A549 (cell line): ENCODE data around the gene TM9SF4. TPM values are rescaled to one million over a fixed set of nuclear protein-coding genes. Genes with fewer than 3 reads are reported as not detected.

Source experiments
- ATAC-seq, 2 experiments: fragments of 200-7000 bp in 1 of 2; fragments of >200 bp in 1 of 2; cut with Nextera tagmentation in 1 of 2; cut with Tn5 transposase in 1 of 2; 3 replicates each; pipeline versions ENCODE4 v1.8.0 to v1.9.1; 2018 to 2020; ENCODE audit warnings: mild to moderate bottlenecking in 1 of 2, moderate library complexity in 1 of 2
- CTCF ChIA-PET: fragments of 300-600 bp; sonication (Branson Sonifier 250); formaldehyde crosslinking; extraction: SDS; loops from one replicate; lab custom pipeline; 2021; ENCODE audit warnings: antibody characterized with exemption, inconsistent platforms; lab: Yijun Ruan, JAX
- POLR2A ChIA-PET: fragments of 350-600 bp; formaldehyde crosslinking; extraction: SDS; loops from one replicate; lab custom pipeline; 2021; ENCODE audit warnings: antibody characterized with exemption, inconsistent platforms; lab: Yijun Ruan, JAX
- DNase-seq, 2 experiments: peaks; one replicate each; pipeline versions ENCODE4 v3.0.0 to v3.0.0-alpha.2; 2011 to 2016; ENCODE audit warnings: low read depth in 1 of 2, low spot score in 1 of 2
- FAIRE-seq: peaks from 2 replicates; lab custom pipeline; 2011; peaks lifted over from hg19 to GRCh38; lab: Jason Lieb, UNC
- H3K27ac ChIP-seq, 2 experiments: fragments of >200 bp; sonication (Bioruptor Twin); formaldehyde crosslinking; 3 replicates each; pipeline ENCODE4 v1.5.1; 2016 to 2017
- H3K4me1 ChIP-seq: fragments of >200 bp; sonication (Bioruptor Twin); formaldehyde crosslinking; 3 replicates; pipeline ENCODE4 v1.6.1; 2016
- H3K4me2 ChIP-seq: fragments of >200 bp; sonication (Bioruptor Twin); formaldehyde crosslinking; 3 replicates; pipeline ENCODE4 v1.6.1; 2016
- H3K4me3 ChIP-seq: fragments of >200 bp; sonication (Bioruptor Twin); formaldehyde crosslinking; 3 replicates; pipeline ENCODE4 v1.5.1; 2016
- H3K9me3 ChIP-seq: fragments of >200 bp; sonication (Bioruptor Twin); formaldehyde crosslinking; 3 replicates; pipeline ENCODE4 v1.6.1; 2016
- ATOH8 ChIP-seq: fragments of 250-450 bp; sonication (Bioruptor Pico); IDR thresholded peaks from 2 replicates; pipeline ENCODE4 v1.5.0; 2020; ENCODE audit warnings: low read depth, mild to moderate bottlenecking, moderate library complexity
- CBX2 ChIP-seq: fragments of 200-600 bp; sonication (generic); IDR thresholded peaks from 2 replicates; pipeline ENCODE4 v1.6.1; 2016; ENCODE audit warnings: low read depth, mild to moderate bottlenecking, borderline replicate concordance
- CBX8 ChIP-seq: fragments of 200-600 bp; sonication (generic); IDR thresholded peaks from 2 replicates; pipeline ENCODE4 v1.6.1; 2016
- CHD2 ChIP-seq: fragments of 150-350 bp; IDR thresholded peaks from 2 replicates; pipeline ENCODE4 v1.6.1; 2014; ENCODE audit warnings: low read length; ENCODE audit not compliant: partially characterized antibody
- E2F6 ChIP-seq: IDR thresholded peaks from 2 replicates; pipeline ENCODE4 v1.6.1; 2012; ENCODE audit warnings: low read depth, borderline replicate concordance
- EHMT2 ChIP-seq: fragments of 200-600 bp; sonication (generic); IDR thresholded peaks from 2 replicates; pipeline ENCODE4 v1.6.1; 2016; ENCODE audit warnings: antibody characterized with exemption, low read depth, mild to moderate bottlenecking, moderate library complexity
- ELK1 ChIP-seq: fragments of 150-350 bp; IDR thresholded peaks from 2 replicates; pipeline ENCODE4 v1.6.1; 2014; ENCODE audit warnings: low read depth, mild to moderate bottlenecking, low read length
- EP300 ChIP-seq, 2 experiments: fragments of >200 bp; sonication (Bioruptor Twin); formaldehyde crosslinking; IDR thresholded peaks; 2 replicates in 1 of 2; 3 replicates in 1 of 2; pipeline ENCODE4 v1.6.1; 2016 to 2017
- ESRRA ChIP-seq: fragments of 150-350 bp; IDR thresholded peaks from 2 replicates; pipeline ENCODE4 v1.6.1; 2014; ENCODE audit warnings: mild to moderate bottlenecking, low read length, borderline replicate concordance
- GATA3 ChIP-seq: IDR thresholded peaks from 2 replicates; pipeline ENCODE4 v1.6.1; 2012; ENCODE audit warnings: borderline replicate concordance
- HDAC2 ChIP-seq: fragments of 200-600 bp; sonication (generic); IDR thresholded peaks from 2 replicates; pipeline ENCODE4 v1.6.1; 2016
- HOXA7 ChIP-seq: fragments of 250-450 bp; sonication (Bioruptor Pico); IDR thresholded peaks from 2 replicates; pipeline ENCODE4 v1.5.0; 2020; ENCODE audit warnings: mild to moderate bottlenecking, moderate library complexity
- HOXB13 ChIP-seq: fragments of 250-450 bp; sonication (Bioruptor Pico); IDR thresholded peaks from 2 replicates; pipeline ENCODE4 v1.5.0; 2020; ENCODE audit warnings: low read depth, mild to moderate bottlenecking, moderate library complexity
- HOXB5 ChIP-seq: fragments of 250-450 bp; sonication (Bioruptor Pico); IDR thresholded peaks from 2 replicates; pipeline ENCODE4 v1.5.0; 2020; ENCODE audit warnings: mild to moderate bottlenecking, moderate library complexity
- JUN ChIP-seq, 2 experiments: fragments of >200 bp; sonication (Bioruptor Twin); formaldehyde crosslinking; IDR thresholded peaks; 2 replicates in 1 of 2; 3 replicates in 1 of 2; pipeline ENCODE4 v1.6.1; 2016 to 2017
- JUNB ChIP-seq: fragments of >200 bp; sonication (Bioruptor Twin); formaldehyde crosslinking; IDR thresholded peaks from 2 replicates; pipeline ENCODE4 v1.6.1; 2016
- KDM1A ChIP-seq: fragments of 200-600 bp; sonication (generic); IDR thresholded peaks from 2 replicates; pipeline ENCODE4 v1.6.1; 2016; ENCODE audit warnings: low read depth, mild to moderate bottlenecking
- MAFK ChIP-seq: fragments of 450-650 bp; IDR thresholded peaks from 2 replicates; pipeline ENCODE4 v1.6.1; 2014; ENCODE audit not compliant: partially characterized antibody
- MAZ ChIP-seq: fragments of 150-350 bp; IDR thresholded peaks from 2 replicates; pipeline ENCODE4 v1.6.1; 2014; ENCODE audit warnings: antibody characterized with exemption, low read depth, low read length, borderline replicate concordance
- NFE2L2 ChIP-seq: fragments of 150-350 bp; conservative IDR thresholded peaks from 2 replicates; pipeline ENCODE4 v1.6.1; 2014; ENCODE audit warnings: low read length
- NPAS2 ChIP-seq: fragments of 250-450 bp; sonication (Bioruptor Pico); IDR thresholded peaks from 2 replicates; pipeline ENCODE4 v1.8.0; 2022; ENCODE audit warnings: mild to moderate bottlenecking, moderate library complexity, borderline replicate concordance
- NR3C1 ChIP-seq: fragments of >200 bp; sonication (Bioruptor Twin); formaldehyde crosslinking; IDR thresholded peaks from 3 replicates; pipeline ENCODE4 v1.6.1; 2017
- POLR2AphosphoS2 ChIP-seq: conservative IDR thresholded peaks from 2 replicates; pipeline ENCODE4 v1.6.1; 2012; ENCODE audit warnings: low read length, improper control_type of control experiment, inconsistent platforms
- RARB ChIP-seq: fragments of 250-450 bp; sonication (Bioruptor Pico); IDR thresholded peaks from 2 replicates; pipeline ENCODE4 v1.8.0; 2021; ENCODE audit warnings: mild to moderate bottlenecking, moderate library complexity
- RCOR1 ChIP-seq: fragments of 150-350 bp; IDR thresholded peaks from 2 replicates; pipeline ENCODE4 v1.6.1; 2014; ENCODE audit warnings: antibody characterized with exemption, low read length, low read depth
- RFX5 ChIP-seq: fragments of 450-650 bp; IDR thresholded peaks from 2 replicates; pipeline ENCODE4 v1.7.1; 2014; ENCODE audit warnings: antibody characterized with exemption, mild to moderate bottlenecking, moderate library complexity
- RNF2 ChIP-seq: fragments of 200-600 bp; sonication (generic); IDR thresholded peaks from 2 replicates; pipeline ENCODE4 v1.6.1; 2016; ENCODE audit warnings: low read depth, mild to moderate bottlenecking, antibody characterized with exemption, moderate library complexity, borderline replicate concordance
- SREBF2 ChIP-seq: fragments of 450-650 bp; IDR thresholded peaks from 2 replicates; pipeline ENCODE4 v1.6.1; 2014; ENCODE audit warnings: mild to moderate bottlenecking, moderate library complexity
- TFCP2L1 ChIP-seq: fragments of 250-450 bp; sonication (Bioruptor Pico); IDR thresholded peaks from 2 replicates; pipeline ENCODE4 v1.5.0; 2021; ENCODE audit warnings: mild to moderate bottlenecking
- TP53 ChIP-seq: fragments of 250-450 bp; sonication (Bioruptor Pico); IDR thresholded peaks from 2 replicates; pipeline ENCODE4 v1.5.0; 2021; ENCODE audit warnings: mild to moderate bottlenecking, moderate library complexity
- USF2 ChIP-seq: fragments of 450-650 bp; IDR thresholded peaks from 2 replicates; pipeline ENCODE4 v1.6.1; 2014; ENCODE audit warnings: antibody characterized with exemption
- WGBS: methylation state at CpG from one replicate; pipeline ENCODE4 v1.1.6; 2017; ENCODE audit errors: missing lambda C conversion rate; 5-methylcytosine and 5-hydroxymethylcytosine counted together
- polyA plus RNA-seq, 4 experiments: library from polyadenylated mRNA; depleted of rRNA in 3 of 4; stranded (reverse); fragments of >200 nt; fragmentation: RNase III in 1 of 4; extraction: RNeasy Plus Mini Kit Qiagen cat#74134 plus additional on column Dnase treatment in 1 of 4; gene quantifications; 2 replicates in 3 of 4; 3 replicates in 1 of 4; pipeline ENCODE4 v1.2.3, GENCODE V29; 2011 to 2017

TM9SF4 gene
- polyA plus RNA-seq, 2 of the 4 experiments (the other 2 are of a cell fraction): 52.3 to 60.0 TPM

GRCh38 chr20:32199006-32199405 is 89.5 kb downstream of the TM9SF4 start:
- no peak for ATAC-seq
- no peak overlapping the region for H3K4me3 ChIP-seq
- TF ChIP-seq CBX8: no peak
- no peak for TF ChIP-seq RNF2
- TF ChIP-seq KDM1A: no peak
- TF ChIP-seq RARB: no peak
- TF ChIP-seq JUNB: no peak
- no peak for TF ChIP-seq TFCP2L1 (CRISPR knock-in tag)
- TF ChIP-seq TP53 (CRISPR knock-in tag): no peak
- TF ChIP-seq USF2: no peak
- no peak for TF ChIP-seq HOXA7
- TF ChIP-seq GATA3: no peak
- TF ChIP-seq MAFK: no peak
- TF ChIP-seq CBX2: no peak
- no peak for TF ChIP-seq JUN (IDR thresholded peaks at IDR 0.05)
- TF ChIP-seq HOXB5 (CRISPR knock-in tag): no peak
- no peak for FAIRE-seq
- no peaks in the 10 kb centered on the region for H3K9me3 ChIP-seq
- no peak overlapping the region for H3K27ac ChIP-seq
- H3K4me1 ChIP-seq: no peaks in the 10 kb centered on the region
- no peak overlapping the region for H3K4me2 ChIP-seq
- WGBS: 89% methylated on average over 4 of the region's 4 CpGs
- ChIA-PET POLR2A (no interaction called here), CTCF (interaction anchor here (0.9 kb wide), 1 partner anchor 39 kb away, joined by 3 read pairs; no protein-coding TSS in a partner anchor)
- DNase-seq: no peak

- ChIA-PET POLR2A (interaction anchor here (0.6 kb wide), 1 partner anchor 62 kb away, joined by 5 read pairs; no protein-coding TSS in a partner anchor), CTCF (interaction anchor here (1.0 kb wide), 2 partner anchors 171 to 255 kb away, joined by 3 read pairs; no protein-coding TSS in a partner anchor)
- TF ChIP-seq HOXB13 (no peak), NR3C1 (no peak), MAFK (no peak), POLR2AphosphoS2 (no peak), RFX5 (no peak), GATA3 (no peak), USF2 (no peak), KDM1A (no peak), EP300 (IDR thresholded peaks at IDR 0.05) (no peak), ESRRA (no peak), NPAS2 (no peak), SREBF2 (no peak), JUNB (no peak), E2F6 (no peak)
- ATAC-seq (no peak), FAIRE-seq (no peak), DNase-seq (no peak)
- Histone ChIP-seq H3K4me2 (no peak overlapping the region), H3K4me3 (no peak overlapping the region), H3K4me1 (peaks cover 13% of the 10 kb centered on the region; the same call in 2 of the 3 replicates), H3K27ac (no peak overlapping the region), H3K9me3 (no peaks in the 10 kb centered on the region)
- 89% methylated on average over 4 of the region's 4 CpGs for WGBS
These were observed 91.9 kb downstream of the TM9SF4 start for GRCh38 chr20:32201296-32201976.

- no peak overlapping the region for H3K4me3 ChIP-seq
- CTCF ChIA-PET: interaction anchor here (1.0 kb wide), 1 partner anchor 171 kb away, joined by 3 read pairs; no protein-coding TSS in a partner anchor
- POLR2A ChIA-PET: interaction anchor here (0.6 kb wide), 1 partner anchor 61 kb away, joined by 5 read pairs; no protein-coding TSS in a partner anchor
- H3K27ac ChIP-seq: no peak overlapping the region
- no peak for ATAC-seq
- no peaks in the 10 kb centered on the region for H3K9me3 ChIP-seq
- H3K4me1 ChIP-seq: peaks cover 15% of the 10 kb centered on the region; the same call in 2 of the 3 replicates
- 94% methylated on average over 8 of the region's 8 CpGs for WGBS
- H3K4me2 ChIP-seq: no peak overlapping the region
- no peak for DNase-seq
- no peak for FAIRE-seq
- no peak for TF ChIP-seq RARB
- no peak for TF ChIP-seq RCOR1
- TF ChIP-seq CHD2: no peak
- TF ChIP-seq ATOH8 (CRISPR knock-in tag): no peak
- TF ChIP-seq RFX5: no peak
- TF ChIP-seq ELK1: no peak
- no peak for TF ChIP-seq RNF2
- TF ChIP-seq NFE2L2: no peak
- TF ChIP-seq CBX8: no peak
- TF ChIP-seq TP53 (CRISPR knock-in tag): no peak
- TF ChIP-seq HDAC2: no peak
- no peak for TF ChIP-seq MAZ
- TF ChIP-seq EHMT2: no peak
These were observed 92.5 kb downstream of the TM9SF4 start for GRCh38 chr20:32201977-32202363.
